Liver (tissue), 3 donors: ENCODE results near the gene SFT2D2.

Source experiments
- ATF3 ChIP-seq: IDR thresholded peaks from 2 replicates; pipeline ENCODE4 v1.6.1; 2016; ENCODE audit warnings: antibody characterized with exemption
- CTCF ChIP-seq: fragments of 150-350 bp; IDR thresholded peaks from 2 replicates; pipeline ENCODE4 v1.5.1; 2017; ENCODE audit warnings: improper control_type of control experiment, low read depth, low read length; ENCODE audit not compliant: missing input control
- MAX ChIP-seq: IDR thresholded peaks from 2 replicates; pipeline ENCODE4 v1.6.1; 2016; ENCODE audit warnings: antibody characterized with exemption
- RAD21 ChIP-seq, 2 donors: IDR thresholded peaks; 2 replicates each; pipeline ENCODE4 v1.6.1; 2016; ENCODE audit warnings: antibody characterized with exemption in 2 of 2, mild to moderate bottlenecking in 2 of 2
- SP1 ChIP-seq: IDR thresholded peaks from 2 replicates; pipeline ENCODE4 v1.6.1; 2018; ENCODE audit warnings: antibody characterized with exemption, mild to moderate bottlenecking
- TAF1 ChIP-seq: conservative IDR thresholded peaks from 2 replicates; pipeline ENCODE4 v1.6.1; 2016; ENCODE audit warnings: antibody characterized with exemption, mild to moderate bottlenecking
- donor health status: healthy.
- donor health status: healthy.

- TF ChIP-seq CTCF: no peak
- TF ChIP-seq ATF3: no peak
- TF ChIP-seq MAX: no peak
- no peak for TF ChIP-seq RAD21 (IDR thresholded peaks at IDR 0.05)
- no peak for TF ChIP-seq TAF1
- no peak for TF ChIP-seq SP1
These were observed 47.8 kb downstream of the SFT2D2 start for GRCh38 chr1:168273575-168273974.
